DLD1 (cell line): ENCODE measurements around the gene PITPNC1.
"Not testable (repeated sequence)": the region's sequence is repeated elsewhere in the genome, so short reads cannot be mapped to it uniquely, and the experiment has no call there.

Experiments used
- in situ Hi-C: cut with HindIII; loops from 2 replicates; pipeline ENCODE4 v1.10.0; 2017; ENCODE audit warnings: low sequenced_read_pairs

Gene PITPNC1

DNA sequence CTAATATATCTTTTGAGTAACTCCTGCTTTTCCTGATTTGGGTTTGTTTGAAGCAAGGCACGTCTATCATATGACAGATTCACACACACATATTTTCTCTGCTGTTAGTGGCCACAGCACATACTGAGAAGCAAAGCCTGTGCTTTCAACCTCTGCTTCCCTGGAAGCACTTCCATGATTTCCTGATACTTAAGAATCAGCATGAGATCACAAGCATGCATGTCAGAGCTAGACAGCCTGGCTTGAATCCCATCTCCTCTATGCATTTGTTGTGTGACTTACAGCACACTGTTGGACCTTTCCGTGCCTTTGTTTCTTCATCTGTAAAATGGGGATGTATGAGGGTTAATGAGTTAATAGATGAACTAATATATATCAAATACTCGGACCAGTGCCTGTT, 189.6 kb downstream of the PITPNC1 start:
- in situ Hi-C loops: no loop called here

DNA sequence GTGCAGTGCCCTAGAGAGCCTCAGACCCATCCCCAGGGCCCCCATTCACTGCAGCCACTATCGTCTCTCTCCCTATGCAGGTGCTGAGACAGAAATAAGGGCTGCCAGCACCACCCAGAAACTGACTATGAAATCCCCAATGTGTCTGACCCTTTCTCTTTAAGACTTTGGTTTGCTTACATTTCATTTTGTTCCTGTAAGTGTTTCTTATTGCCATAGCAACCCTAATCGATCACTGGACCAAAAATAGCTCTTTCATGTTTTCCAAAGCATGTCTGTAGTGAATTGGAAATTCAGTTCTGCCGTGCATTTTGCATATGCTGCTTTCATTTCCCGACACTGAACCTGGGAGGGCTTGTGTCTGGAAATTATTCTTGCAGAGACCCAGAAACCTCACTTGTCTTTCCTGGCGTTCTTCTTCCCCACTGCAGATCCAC, 192.0 kb downstream of the PITPNC1 start:
- in situ Hi-C loops: no loop called here

DNA sequence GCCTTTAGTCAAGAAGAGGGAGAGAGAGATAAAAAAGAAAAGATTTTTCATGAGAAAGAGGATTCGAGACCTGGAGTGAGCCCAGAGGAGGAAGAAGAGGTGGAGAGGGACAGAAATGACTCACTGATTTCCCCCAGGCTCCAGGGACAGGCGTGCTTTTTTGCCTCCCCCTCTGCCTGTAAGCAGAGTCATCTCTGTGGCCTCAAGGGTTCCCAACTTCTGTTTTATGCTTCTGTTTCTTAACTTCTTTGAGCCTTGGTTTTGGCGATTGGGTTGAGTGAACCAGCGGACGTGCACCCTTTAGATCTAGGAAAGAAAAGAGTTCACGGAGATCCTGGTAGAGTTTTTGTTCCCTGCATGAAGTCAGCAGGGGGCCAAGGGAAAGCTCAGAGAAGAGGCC, 192.8 kb downstream of the PITPNC1 start:
- in situ Hi-C loops: no loop called here

DNA sequence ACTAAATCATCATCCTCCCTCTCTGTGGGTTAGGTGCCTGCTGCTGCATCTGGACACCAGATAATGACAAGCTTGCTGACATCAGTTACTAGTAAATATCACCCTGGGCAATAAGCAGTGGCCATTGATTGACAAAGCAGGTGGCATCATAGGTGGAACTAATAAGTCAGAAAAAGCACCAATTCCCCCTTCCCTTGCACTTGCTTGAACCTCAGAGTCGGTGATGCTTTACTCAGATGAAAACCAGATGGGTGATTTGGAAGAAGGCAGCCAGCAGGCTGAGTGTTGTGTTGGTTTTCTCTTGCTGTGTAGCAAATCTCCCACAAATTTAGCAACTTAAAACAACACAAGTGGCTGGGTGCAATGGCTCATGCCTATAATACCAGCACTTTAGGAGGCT, 193.7 kb downstream of the PITPNC1 start:
- in situ Hi-C loops: no loop called here

DNA sequence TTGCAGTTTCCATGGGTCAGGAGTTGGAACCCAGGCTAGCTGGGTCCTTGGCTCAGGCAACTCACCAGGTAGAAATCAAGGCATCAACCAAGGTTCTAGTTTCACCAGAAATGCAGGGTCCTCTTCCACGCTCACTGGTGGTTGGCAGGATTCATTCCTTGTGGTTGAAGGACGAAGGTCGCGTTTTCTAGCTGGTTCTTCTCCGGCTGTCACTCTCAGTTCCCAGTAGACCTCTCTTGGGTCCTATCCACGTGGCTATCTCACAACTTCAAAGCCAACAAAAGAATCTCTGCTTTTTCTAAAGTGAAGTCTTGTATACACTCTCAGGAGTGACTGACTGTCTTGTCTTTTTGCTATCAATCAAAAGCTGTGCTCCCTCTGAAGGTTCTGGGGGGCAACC, 194.4 kb downstream of the PITPNC1 start:
- in situ Hi-C loops: no loop called here

DNA sequence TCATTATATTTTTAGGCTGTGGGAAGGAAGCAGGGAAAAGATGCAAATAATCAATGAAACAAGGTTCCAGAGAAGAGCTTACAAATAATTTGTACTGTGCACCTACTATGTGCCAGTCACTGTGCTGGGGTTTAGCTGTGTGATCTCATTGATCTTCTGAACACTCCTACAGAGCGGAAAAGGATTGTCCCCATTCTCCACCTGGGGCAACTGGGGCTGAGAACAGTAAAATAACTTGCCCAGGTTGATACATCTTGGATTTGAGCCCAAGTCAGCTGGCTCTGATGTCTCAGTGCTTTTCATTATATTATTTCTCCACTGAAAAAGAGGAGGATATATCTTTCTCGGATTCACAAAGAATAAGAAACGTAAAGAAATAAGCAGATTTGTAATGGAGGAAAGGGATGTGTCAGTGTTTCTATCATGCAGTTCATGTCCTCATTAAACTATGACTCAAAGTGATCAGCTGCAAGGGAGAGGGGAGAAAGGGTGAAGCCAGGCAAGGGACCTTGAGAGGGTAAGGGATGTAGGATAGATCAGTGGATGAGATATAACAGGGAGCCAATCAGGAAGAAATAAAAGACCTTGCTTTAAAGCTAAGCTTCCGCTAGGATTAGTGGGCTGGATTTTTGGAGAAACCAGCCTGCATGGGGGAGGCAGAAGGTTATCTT, 197.0 kb downstream of the PITPNC1 start:
- in situ Hi-C loops: no loop called here

DNA sequence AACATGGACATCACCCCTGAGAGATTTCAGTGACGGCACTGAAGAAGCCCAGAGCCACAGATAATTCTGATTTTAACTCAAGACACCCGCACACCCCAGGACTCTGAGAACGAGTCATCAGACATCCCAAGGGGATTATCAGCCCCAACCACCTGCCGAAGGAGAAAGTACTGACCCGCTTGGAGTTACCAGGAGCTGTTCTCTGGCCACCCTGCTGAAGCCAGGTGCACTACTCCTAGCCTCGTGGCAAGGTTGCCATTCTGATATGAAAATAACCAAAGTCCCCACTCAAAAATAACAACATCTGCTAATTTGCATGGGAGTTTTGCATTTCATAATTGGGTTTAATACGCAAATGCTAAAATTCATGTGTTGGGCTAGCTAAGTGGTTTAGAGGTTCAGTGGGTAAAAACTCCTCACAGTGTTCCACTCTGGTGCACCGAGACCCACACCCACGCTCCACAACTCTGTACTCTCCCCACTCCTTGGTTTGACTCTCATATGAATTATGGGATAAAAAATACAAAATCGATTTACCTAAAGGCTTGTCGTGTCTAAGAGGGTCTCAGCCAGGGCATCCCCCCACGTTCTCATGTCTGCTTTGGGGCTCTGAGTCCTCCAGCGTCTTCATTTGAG, 197.7 kb downstream of the PITPNC1 start:
- in situ Hi-C loops: no loop called here

DNA sequence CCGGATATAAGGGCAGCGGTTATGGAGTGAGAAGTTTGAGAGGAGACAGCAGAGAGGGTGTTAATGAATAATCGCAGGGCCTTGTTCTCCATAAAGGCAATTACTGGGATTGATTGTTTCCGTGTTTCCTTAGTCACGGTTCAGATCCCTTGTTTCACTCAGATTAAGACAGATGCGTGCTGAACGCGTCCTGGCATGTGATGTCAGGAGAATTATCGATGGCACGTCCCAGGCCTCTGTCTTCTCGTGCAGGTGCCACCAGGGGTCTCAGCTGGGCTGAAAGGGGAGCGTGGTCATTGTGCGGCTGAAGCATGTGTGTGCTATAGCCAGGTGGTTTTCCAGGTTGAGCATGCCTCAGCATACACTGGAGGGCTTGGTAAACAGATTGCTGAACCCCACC, 198.2 kb downstream of the PITPNC1 start:
- in situ Hi-C loops: no loop called here

DNA sequence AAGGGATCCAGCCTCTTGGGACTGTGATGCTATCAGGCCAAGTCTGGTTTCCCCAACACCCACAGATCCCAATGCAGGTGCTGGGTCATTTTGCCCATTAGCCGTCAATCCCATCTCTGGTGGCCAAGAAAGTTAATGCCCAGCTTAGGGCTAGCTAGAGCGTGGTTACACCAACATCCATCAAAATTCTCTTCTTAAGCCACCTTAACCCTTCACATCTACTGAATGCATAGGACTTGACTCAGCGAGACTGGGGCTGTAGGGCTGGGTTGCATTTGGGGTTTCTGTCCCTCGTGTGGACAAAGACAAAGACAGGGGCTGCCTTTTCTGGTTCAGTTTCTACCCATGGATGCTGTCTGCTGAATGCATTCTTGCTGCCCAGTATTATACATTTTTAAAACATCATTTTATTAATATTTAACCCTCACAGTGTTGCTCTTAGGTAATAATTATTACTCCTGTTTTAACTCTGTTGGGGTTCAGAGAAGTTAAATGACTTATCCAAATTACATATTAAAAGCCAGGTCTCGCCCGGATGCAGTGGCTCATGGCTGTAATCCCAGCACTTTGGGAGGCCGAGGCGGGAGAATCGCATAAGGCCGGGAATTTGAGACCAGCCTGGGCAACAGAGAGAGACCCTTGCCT, 199.5 kb downstream of the PITPNC1 start:
- in situ Hi-C loops: no loop called here

DNA sequence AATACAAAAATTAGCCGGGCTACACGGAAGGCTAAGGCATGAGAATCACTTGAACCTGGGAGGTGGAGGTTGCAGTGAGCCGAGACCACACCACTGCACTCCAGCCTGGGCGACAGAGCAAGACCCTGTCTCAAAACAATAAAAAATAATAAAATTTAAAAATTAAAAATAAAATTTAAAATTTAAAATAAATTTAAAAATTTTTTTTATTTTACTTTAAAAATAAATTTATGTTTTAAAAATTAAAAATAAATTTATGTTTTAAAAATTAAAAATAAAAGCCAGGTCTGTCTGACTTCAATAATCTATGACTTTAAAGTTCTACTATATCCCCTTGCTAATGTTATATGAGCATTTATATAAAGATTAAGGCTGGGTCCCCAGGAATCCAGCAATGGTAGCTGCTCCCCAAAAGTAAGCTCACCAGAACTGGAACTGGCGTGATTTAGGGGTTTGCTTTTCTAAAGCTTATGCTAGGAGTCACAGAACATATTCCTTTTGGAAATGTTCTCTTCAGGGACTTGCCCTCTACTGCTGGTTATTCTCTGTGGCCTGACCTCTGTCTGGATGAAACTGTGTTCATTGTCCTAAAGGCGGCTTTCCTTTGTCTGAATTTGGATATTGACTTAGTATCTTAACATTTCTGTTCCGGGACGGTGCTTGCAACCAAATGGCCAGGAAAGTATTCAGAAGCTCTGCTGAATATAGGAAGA, 200.5 kb downstream of the PITPNC1 start:
- in situ Hi-C loops: no loop called here

DNA sequence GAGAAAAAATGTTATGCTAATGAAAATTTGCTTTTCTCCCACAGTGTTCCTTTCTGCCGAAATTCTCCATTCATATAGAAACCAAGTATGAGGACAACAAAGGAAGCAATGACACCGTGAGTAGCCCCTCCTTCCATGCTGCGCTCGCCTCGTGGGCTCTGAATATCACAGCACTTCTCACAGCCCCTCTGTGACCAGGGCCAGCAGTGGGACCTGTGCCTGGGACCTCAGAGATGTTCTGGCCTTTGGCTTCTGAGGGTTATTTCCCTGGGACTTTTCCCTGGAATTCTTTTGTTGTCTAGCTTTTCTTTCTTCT, 201.0 kb downstream of the PITPNC1 start:
- in situ Hi-C loops: no loop called here

DNA sequence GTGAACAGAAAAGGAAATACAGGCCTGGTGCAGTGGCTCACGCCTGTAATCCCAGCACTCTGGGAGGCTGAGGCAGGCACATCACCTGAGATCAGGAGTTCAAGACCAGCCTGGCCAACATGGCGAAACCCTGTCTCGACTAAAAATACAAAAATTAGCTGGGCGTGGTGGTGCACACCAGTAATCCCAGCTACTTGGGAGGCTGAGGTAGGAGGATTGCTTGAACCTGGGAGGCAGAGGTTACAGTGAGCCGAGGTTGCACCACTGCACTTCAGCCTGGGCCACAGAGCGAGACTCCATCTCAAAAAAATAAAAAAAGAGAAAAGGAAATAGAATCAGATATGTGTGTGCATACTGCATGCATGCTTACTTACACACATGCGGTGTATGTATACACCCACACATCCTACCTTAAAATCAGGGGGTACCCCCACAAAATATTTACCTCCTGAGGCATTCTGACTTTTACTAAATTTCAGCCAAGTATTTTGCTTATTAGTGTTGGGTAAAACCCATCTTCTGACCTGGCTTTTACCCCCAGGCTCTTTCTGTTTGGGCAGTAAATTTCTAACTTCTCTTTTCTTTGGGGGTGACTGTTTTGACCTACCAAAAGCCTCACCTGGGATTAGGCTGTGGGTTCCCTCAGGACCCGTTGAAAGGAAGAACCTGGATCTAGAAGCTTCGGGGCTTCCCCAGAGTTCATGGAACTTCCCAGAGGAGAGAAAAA, 201.8 kb downstream of the PITPNC1 start:
- in situ Hi-C loops: not testable (repeated sequence)

DNA sequence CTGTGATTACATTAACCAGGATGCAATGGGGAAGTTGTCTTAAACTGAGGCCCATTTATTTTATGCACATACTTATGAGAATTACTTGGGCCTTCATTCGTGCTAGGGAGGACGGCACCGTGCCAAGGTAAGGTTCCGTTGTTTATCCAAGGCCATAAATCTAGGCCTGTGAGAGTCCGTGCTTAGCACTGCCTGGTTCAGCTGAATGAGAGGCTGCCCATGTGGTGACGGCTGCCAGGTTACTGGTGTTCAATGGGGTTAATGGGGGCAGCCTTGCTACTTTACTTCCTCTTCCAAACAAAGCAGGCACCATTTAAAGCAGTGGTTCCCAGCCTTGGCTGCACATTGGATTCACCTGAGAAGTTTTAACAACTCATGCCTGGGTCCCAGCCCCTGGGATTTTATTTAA, 205.6 kb downstream of the PITPNC1 start:
- in situ Hi-C loops: no loop called here

DNA sequence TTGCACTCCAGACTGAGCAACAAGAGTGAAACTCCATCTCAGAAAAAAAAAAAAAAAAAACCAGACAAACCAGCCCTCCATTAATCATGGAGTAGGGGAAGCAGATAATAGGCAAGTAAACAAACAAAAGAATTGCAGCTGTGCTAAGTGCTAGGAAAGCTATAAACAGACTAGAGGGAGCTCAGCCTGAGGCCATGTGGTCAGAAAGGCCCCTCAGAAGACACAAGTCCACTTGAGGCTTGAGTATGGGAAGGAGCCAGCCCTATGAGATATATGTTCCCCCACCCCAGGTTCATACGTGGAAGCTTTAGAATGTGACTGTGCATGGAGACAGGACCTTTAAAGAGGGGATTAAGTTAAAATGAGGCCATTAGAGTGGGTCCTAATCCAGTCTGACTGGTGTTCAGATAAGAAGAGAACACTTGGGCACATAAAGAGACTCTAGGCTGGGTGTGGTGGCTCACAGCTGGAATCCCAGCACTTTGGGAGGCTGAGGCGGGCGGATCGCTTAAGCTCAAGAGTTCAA, 208.1 kb downstream of the PITPNC1 start:
- in situ Hi-C loops: no loop called here

DNA sequence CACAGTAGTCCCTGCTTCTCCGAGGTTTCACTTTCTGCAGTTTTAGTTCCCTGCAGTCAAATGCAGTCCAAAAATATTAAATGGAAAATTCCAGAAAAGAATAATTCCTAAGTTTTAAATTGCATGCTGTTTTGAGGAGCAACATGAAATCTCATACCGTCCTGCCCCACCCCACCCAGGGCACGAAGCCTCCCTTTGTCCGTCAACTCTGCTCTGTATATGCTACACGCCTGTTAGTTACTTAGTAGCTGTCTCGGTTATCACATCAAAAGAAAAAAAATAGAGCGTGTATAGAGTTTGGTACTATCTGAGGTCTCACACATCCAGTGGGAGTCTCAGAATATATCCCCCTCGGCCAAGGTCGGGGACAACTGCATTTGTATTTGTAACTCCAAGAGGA, 211.2 kb downstream of the PITPNC1 start:
- in situ Hi-C loops: no loop called here

DNA sequence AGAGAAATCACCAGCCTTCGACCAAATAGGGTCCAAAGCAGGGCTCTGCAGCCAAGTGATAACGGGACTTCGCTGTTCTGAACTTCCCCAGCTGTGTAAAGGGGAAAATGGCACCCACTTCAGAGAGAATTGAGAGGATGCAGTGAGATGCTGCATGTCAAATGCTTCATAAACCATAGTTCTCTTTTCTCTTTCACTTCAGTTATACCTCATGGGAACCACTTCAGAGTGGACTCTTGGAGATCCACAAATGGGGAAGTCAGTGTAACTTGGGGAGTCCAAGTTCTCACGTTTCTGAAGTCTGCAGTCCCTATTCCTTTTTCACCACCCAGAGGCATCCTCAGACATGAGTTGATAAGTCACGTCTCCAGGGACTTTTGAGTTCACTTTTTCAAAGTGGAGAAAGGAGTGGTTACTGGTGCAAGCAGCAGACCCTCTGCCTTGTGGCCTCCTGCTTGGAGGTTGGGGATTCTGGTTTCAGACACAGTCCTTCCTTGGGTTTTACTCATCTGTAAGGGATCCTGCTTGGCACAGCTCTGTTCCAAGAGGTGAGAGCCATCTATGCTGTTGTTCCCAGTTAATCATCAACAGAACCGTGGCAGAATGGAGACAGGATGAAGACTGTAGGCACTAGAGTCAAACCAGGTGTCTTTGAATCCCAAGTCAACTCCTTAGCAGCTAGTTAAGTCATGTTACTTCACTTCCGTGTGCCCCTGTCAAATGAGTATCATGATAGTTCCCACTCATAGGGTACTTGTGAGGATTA, 217.2 kb downstream of the PITPNC1 start:
- in situ Hi-C loops: no loop called here

DNA sequence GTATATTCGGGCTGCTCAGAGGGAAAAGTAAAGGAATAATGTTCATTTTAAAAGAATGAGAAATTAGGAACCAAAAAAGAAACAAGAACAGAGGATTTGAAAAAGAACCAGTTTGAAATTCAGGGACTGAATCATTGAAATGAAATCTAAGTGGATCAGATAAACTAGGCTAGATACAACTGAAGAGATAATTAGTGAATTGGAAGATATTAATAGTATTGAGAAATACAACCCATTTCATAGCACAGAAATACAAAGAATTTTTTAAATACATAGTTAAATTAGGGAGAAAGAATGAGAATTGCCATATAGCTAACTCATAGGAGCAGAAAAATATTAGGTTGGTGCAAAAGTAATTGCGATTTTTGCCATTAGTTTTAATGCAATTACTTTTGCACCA, 223.3 kb downstream of the PITPNC1 start:
- in situ Hi-C loops: no loop called here

DNA sequence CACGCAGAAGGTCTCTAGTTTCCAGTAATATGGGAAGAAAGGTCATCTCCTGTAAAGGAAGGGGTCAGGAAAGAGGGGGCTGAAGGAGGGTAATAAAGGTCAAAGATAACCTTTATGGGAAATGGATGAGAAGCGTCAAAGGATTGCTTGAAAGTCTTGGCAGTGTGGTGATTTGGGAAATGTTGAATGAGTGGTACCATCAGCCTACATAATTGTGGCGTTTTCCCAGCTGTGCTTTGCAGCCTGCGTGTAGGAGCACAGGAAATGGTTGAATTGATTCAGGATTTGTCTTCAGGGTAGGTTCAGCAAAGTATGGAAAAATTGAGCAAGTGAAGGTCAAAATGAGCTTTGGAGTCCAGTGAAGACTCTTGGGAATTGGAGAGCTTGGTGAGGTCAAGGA, 224.8 kb downstream of the PITPNC1 start:
- in situ Hi-C loops: no loop called here

DNA sequence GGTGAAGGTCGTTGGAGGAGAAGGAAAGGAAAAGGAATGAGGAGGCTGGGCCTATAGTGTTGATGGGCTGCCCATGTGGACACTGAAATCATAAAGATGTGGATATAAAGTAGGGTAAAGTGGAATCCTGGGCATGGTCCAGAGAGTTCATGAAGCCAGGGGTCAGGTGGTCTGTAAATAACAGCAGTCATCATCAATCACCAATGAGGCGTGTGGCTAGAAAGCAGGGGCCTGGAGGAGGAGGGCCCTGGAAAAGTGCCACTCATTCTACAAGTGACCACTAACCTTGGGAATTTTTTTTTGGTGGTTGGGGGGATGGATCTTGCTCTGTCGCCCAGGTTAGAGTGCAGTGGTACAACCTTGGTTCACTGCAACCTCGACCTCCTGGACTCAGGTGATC, 225.4 kb downstream of the PITPNC1 start:
- in situ Hi-C loops: no loop called here

DNA sequence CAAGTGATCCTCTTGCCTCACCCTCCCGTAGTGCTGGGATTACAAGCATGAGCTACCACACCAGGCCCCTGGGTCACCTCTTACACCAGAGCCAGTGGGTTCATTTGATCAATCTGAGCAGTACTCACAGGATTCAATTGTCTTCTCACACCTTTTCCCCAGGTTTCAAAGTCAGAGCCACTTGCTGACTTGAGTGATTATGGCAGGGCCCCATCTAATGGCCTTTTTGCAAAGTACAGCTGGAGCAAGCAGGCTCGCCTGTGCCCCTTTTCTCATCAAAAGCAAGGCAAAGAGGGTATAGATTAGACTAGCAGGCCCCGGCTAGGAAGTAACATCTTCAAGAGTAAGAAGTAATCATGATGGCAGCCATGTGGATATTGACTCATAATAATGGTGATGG, 225.9 kb downstream of the PITPNC1 start:
- in situ Hi-C loops: no loop called here
